ENCODE results near the gene RNF215.

DNA sequence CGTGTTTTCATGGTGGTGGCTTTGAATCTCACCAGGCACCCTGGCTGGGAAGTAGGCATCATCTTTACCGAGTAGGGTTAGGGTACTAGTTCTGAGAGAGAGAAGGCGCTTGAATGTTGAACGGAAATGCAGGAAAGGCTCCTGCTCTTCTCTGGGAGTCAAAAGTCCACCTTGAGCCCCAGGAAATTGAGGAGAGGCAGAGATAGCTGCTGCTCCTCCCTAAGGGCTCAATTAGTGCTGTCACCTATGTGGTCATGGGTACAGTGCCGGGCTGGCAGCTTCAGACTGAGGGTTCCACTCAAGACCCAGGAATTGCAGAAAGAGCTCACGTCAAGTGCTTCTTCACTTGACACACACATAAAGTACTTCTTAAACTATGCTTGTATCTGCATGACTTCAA lies 28.7 kb downstream of the RNF215 start:
- TF ChIP-seq, protein P1, sequence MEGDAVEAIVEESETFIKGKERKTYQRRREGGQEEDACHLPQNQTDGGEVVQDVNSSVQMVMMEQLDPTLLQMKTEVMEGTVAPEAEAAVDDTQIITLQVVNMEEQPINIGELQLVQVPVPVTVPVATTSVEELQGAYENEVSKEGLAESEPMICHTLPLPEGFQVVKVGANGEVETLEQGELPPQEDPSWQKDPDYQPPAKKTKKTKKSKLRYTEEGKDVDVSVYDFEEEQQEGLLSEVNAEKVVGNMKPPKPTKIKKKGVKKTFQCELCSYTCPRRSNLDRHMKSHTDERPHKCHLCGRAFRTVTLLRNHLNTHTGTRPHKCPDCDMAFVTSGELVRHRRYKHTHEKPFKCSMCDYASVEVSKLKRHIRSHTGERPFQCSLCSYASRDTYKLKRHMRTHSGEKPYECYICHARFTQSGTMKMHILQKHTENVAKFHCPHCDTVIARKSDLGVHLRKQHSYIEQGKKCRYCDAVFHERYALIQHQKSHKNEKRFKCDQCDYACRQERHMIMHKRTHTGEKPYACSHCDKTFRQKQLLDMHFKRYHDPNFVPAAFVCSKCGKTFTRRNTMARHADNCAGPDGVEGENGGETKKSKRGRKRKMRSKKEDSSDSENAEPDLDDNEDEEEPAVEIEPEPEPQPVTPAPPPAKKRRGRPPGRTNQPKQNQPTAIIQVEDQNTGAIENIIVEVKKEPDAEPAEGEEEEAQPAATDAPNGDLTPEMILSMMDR (IDR thresholded peaks at IDR 0.05; ENCODE audit: insufficient read depth, low read length, poor library complexity, severe bottlenecking), result no peak
- TF ChIP-seq EZH2phosphoT487 (conservative IDR thresholded peaks at IDR 0.05; ENCODE audit: low read length), result no peak

Measured in SU-DHL-6 (cell line).